ENCODE measurements around the gene RNASET2.

Gene RNASET2

GRCh38 chr6:166956444-166957086 is at the start of gene RNASET2:
Gene RNASET2, minus strand, starts transcription at chr6:166956550. Its CDS starts 368 bp downstream, at chr6:166956182.
- DNase-seq, result peak; percentile 91 to 98

GRCh38 chr6:167005350-167006159 is 49.2 kb upstream of the RNASET2 start:
- DNase-seq, result peak in 1 of 2 donors; percentile 4

- no peak for DNase-seq
These were observed 44.4 kb upstream of the RNASET2 start for GRCh38 chr6:167000759-167001158.

GRCh38 chr6:166999884-167000253 is 43.5 kb upstream of the RNASET2 start:
- DNase-seq, result no peak

- DNase-seq, result peak; percentile 92 to 96
These were observed 43.0 kb upstream of the RNASET2 start, which contains the start of gene CEP43 for GRCh38 chr6:166999145-166999883. Gene CEP43, plus strand, starts transcription at chr6:166999397. Its CDS starts 16 bp downstream, at chr6:166999413.

- DNase-seq, result no peak
These were observed 42.1 kb upstream of the RNASET2 start for GRCh38 chr6:166998256-166999144.

- DNase-seq, result peak; percentile 52 to 62
These were observed 41.5 kb upstream of the RNASET2 start for GRCh38 chr6:166997768-166998255.

GRCh38 chr6:166997348-166997747 is 41.0 kb upstream of the RNASET2 start:
- DNase-seq, result no peak

GRCh38 chr6:166996406-166996805 is 40.1 kb upstream of the RNASET2 start:
- DNase-seq, result peak in 1 of 2 donors; percentile 16

- DNase-seq, result peak in 1 of 2 donors; percentile 56
These were observed 33.2 kb upstream of the RNASET2 start for GRCh38 chr6:166989427-166990032.

- DNase-seq, result no peak
These were observed 32.4 kb upstream of the RNASET2 start for GRCh38 chr6:166988674-166989201.

GRCh38 chr6:166987930-166988329 is 31.6 kb upstream of the RNASET2 start:
- DNase-seq, result no peak

- no peak for DNase-seq
These were observed 31.1 kb upstream of the RNASET2 start for GRCh38 chr6:166987448-166987847.

- no peak for DNase-seq
These were observed 24.4 kb upstream of the RNASET2 start for GRCh38 chr6:166980738-166981137.

- peak in 1 of 2 donors; percentile 16 for DNase-seq
These were observed 21.5 kb upstream of the RNASET2 start for GRCh38 chr6:166977621-166978525.

GRCh38 chr6:166976636-166977035 is 20.3 kb upstream of the RNASET2 start:
- DNase-seq, result no peak

GRCh38 chr6:166972101-166972500 is 15.8 kb upstream of the RNASET2 start:
- no peak for DNase-seq

- no peak for DNase-seq
These were observed 14.9 kb upstream of the RNASET2 start for GRCh38 chr6:166971271-166971670.

- no peak for DNase-seq
These were observed 14.4 kb upstream of the RNASET2 start for GRCh38 chr6:166970776-166971175.

GRCh38 chr6:166970091-166970490 is 13.7 kb upstream of the RNASET2 start:
- DNase-seq, result no peak
